Retinal pigment epithelial cell (primary cell): ENCODE data around the gene ZFAND2B.

Source experiments
- DNase-seq: peaks from one replicate; pipeline ENCODE4 v3.0.0-alpha.2; 2010; ENCODE audit warnings: low read depth
- H3K4me3 ChIP-seq: 2 replicates; pipeline ENCODE4 v1.5.1; 2011; ENCODE audit warnings: mild to moderate bottlenecking, low read length, control low read depth, moderate library complexity
- TF ChIP-seq, protein P1 (sequence below): conservative IDR thresholded peaks from 2 replicates; pipeline ENCODE4 v1.5.1; 2011; ENCODE audit warnings: low read depth, low read length, control low read depth, inconsistent platforms

The ZFAND2B gene

GRCh38 chr2:219244789-219245147 lies 38.2 kb downstream of the ZFAND2B start:
- TF ChIP-seq, protein P1, sequence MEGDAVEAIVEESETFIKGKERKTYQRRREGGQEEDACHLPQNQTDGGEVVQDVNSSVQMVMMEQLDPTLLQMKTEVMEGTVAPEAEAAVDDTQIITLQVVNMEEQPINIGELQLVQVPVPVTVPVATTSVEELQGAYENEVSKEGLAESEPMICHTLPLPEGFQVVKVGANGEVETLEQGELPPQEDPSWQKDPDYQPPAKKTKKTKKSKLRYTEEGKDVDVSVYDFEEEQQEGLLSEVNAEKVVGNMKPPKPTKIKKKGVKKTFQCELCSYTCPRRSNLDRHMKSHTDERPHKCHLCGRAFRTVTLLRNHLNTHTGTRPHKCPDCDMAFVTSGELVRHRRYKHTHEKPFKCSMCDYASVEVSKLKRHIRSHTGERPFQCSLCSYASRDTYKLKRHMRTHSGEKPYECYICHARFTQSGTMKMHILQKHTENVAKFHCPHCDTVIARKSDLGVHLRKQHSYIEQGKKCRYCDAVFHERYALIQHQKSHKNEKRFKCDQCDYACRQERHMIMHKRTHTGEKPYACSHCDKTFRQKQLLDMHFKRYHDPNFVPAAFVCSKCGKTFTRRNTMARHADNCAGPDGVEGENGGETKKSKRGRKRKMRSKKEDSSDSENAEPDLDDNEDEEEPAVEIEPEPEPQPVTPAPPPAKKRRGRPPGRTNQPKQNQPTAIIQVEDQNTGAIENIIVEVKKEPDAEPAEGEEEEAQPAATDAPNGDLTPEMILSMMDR, result no peak
- peak overlapping the region; percentile 92 for H3K4me3 ChIP-seq
- no peak for DNase-seq

DNA sequence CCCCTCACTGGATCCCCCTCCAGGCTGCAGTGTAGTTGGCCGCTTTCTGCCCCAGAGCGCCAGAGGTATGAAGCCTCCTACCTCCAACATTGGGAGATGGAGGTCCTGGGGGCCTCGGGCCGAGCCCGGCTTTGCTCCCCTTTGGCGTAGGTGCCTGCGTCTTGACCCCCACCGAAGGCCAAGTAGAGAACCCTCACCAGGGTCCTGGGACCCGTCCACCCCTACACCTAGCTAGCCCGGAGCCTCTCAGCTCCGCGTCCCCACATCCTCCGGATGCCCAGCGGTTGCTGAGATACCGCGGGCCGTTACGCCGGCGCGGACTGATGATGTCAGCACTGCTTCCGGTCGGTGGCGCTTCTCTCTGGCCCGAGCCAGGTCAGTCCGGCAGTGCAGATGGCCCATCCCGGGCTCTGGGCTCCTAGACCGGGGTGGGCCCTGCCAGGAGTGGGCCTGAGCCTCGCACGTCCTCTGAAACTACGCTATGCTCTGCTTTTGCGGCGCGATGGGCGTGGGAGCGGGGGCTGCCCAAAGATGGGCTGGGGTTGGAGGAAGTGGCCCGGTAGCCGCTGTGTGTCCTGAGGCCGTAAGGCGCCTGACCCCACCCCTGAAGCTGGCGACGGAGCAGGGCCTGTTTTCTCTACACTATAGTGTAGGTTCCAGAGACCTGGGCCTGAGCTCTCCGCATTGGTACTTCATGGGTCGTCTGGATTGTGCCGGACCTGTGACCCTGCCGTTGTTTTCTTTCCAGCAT lies 38.7 kb downstream of the ZFAND2B start, which contains the start of the genes GLB1L and STK16:
Gene GLB1L, minus strand, starts transcription at position 297 of the 751 bp plus-strand sequence. CDS start 1,871 bp downstream, outside the sequence.
Gene STK16, plus strand, starts transcription at position 332 of the 751 bp plus-strand sequence. CDS start 521 bp downstream, outside the sequence.
- TF ChIP-seq, protein P1, result no peak
- DNase-seq, result peak; percentile 70
- peak within 1 kb of the TSS; percentile 92 for H3K4me3 ChIP-seq

GRCh38 chr2:219245899-219246230 lies 39.3 kb downstream of the ZFAND2B start:
- peak overlapping the region; percentile 92 for H3K4me3 ChIP-seq
- DNase-seq, result no peak
- TF ChIP-seq, protein P1, result no peak

DNA sequence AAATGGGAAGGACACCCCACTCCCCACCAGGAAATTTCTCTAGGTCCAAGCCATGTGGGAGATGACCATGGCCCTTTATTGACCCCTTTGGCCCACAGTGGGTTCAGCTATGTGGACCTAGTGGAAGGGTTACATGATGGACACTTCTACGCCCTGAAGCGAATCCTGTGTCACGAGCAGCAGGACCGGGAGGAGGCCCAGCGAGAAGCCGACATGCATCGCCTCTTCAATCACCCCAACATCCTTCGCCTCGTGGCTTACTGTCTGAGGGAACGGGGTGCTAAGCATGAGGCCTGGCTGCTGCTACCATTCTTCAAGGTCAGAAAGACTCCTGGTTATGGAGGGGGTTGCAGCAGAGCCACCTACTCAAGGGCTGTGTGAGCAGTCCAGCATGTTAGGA lies 40.0 kb downstream of the ZFAND2B start:
- TF ChIP-seq, protein P1, result no peak
- no peak for DNase-seq
- H3K4me3 ChIP-seq, result no peak overlapping the region

- no peak overlapping the region for H3K4me3 ChIP-seq
- TF ChIP-seq, protein P1, result no peak
- DNase-seq, result no peak
Observed at GRCh38 chr2:219247678-219248642, 41.4 kb downstream of the ZFAND2B start.

DNA sequence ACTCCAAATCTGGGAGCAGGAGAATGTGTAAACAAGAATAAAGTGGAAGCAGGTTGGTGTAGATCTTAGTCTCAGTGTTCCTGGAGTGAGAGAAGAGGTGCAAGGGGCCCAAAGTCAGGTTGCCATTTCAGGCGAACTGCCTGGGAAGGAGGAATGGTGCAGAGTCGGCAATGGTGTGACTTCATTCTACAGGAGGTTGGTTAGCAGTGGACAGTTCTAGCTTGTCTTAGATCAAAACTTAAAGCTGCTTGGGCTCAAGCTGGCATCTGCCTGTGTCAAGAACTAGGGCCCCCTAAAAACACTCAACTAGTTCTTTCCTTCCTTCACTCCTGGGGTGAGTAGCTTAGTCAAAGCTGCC lies 42.2 kb downstream of the ZFAND2B start:
- H3K4me3 ChIP-seq, result no peak overlapping the region
- no peak for DNase-seq
- TF ChIP-seq, protein P1, result no peak
